Left kidney (tissue), 8 donors: ENCODE data around the gene OR4F15. TPM values are rescaled to one million over a fixed set of nuclear protein-coding genes. Genes with fewer than 3 reads are reported as not detected.
"Not testable (repeated sequence)": the region's sequence is repeated elsewhere in the genome, so short reads cannot be mapped to it uniquely, and the experiment has no call there.

ENCODE experiments used
- DNase-seq: peaks from one replicate; pipeline ENCODE4 v3.0.0-alpha.2; 2013
- long read RNA-seq, 8 donors: transcript quantifications; one replicate each; lab custom pipeline, GENCODE V29; 2026
- polyA plus RNA-seq: library from polyadenylated mRNA; unstranded; fragments of 120-200 nt; gene quantifications from one replicate; pipeline ENCODE4 v1.2.1, GENCODE V29; 2013; ENCODE audit not compliant: insufficient read length

Gene OR4F15, protein sequence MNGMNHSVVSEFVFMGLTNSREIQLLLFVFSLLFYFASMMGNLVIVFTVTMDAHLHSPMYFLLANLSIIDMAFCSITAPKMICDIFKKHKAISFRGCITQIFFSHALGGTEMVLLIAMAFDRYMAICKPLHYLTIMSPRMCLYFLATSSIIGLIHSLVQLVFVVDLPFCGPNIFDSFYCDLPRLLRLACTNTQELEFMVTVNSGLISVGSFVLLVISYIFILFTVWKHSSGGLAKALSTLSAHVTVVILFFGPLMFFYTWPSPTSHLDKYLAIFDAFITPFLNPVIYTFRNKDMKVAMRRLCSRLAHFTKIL
- polyA plus RNA-seq: not detected
- long read RNA-seq, donor 1: 0 reads
- long read RNA-seq, donor 2: 0 reads
- long read RNA-seq, donor 3: 0 reads
- long read RNA-seq, donor 4: 0 reads
- long read RNA-seq, donor 5: 0 reads
- long read RNA-seq, donor 6: 0 reads
- long read RNA-seq, donor 7: 0 reads
- long read RNA-seq, donor 8: 0 reads

- DNase-seq: no peak
Measured at GRCh38 chr15:101811902-101812301, at the start of gene OR4F15. Gene OR4F15, plus strand, starts transcription at chr15:101812202. Its CDS starts 5,985 bp downstream, at chr15:101818187.

DNA sequence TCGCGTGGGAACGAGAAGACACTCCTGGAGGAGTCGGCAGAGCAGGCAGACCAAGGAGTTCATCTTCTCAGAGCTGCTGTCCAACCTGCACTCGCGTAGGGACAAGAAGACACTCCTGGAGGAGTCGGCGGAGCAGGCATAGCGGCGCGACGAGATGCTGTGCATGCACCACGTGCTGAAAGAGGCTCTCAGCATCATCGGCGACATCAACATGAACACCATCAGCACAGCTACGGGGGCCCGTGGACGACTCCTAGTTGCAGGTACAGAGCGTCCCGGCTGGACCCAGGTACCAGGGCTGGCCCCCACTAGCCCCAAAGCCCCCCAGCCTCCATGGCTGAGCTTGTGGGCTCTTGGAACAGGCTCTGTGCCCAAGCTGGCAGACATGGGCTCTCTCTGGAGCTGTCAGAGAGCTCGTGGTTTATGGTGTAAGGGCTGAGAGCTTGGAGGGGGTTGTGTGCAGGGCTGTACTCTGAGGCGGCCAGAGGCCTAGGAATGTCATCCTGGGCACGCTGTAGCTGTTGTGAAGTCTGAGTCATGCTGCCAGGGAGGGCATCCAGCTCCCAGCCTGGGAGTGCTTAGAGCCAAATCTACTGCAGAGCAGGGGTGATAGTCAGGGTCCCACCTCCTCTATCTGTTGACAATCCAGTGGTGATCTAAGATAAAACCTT, 47.2 kb upstream of the OR4F15 start:
- not testable (repeated sequence) for DNase-seq

DNA sequence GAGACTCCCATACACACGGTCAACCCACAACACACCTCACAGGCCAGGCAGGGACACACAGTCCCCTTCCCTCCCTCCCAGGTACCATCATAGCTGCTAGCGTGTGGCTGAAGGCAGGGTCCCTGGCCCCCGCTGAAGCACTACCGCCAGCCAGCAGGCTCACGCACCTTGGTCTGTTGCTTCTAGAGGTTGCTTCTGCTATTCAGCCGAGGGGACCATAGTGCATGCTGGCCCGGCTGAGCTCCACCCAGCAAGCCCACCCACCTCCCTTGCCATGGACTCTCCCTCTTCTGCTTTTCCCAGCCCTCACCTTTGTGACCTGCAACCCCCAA, 46.7 kb upstream of the OR4F15 start:
- DNase-seq: not testable (repeated sequence)

DNA sequence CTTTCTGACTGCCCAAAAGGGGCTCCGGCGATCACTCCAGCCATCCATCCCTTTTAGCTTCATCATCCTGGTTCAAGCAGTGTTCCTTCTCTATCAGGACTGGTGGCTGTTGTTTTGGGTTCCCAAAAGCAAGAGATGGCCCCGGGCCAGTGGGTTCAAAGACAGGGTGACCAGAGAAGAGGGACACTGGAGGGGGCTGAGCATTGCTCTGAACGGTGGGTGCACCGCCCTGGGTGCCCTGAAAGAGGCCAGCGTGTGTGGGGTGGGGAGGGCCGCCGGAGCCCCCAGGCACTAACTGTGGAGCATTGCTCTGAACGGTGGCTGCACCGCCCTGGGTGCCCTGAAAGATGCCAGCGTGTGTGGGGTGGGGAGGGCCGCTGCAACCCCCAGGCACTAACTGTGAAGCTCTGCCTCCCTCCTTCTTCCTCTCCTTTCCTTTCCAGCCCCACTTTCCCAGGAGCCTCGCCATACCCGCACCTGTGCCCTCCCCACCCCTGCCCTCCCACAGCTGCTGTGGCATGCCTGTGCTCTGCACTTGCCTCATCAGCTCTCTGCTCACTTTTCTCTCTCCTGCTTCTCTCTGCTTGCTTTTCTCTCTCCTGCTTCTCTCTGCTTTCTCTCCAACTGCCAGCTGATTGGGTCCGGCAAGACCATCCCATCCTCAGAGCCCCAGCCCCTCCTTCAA, 46.1 kb upstream of the OR4F15 start:
- DNase-seq: no peak

- DNase-seq: not testable (repeated sequence)
Measured at GRCh38 chr15:101767083-101767640, 44.8 kb upstream of the OR4F15 start.

GRCh38 chr15:101772921-101773320, 39.1 kb upstream of the OR4F15 start:
- DNase-seq: no peak

DNA sequence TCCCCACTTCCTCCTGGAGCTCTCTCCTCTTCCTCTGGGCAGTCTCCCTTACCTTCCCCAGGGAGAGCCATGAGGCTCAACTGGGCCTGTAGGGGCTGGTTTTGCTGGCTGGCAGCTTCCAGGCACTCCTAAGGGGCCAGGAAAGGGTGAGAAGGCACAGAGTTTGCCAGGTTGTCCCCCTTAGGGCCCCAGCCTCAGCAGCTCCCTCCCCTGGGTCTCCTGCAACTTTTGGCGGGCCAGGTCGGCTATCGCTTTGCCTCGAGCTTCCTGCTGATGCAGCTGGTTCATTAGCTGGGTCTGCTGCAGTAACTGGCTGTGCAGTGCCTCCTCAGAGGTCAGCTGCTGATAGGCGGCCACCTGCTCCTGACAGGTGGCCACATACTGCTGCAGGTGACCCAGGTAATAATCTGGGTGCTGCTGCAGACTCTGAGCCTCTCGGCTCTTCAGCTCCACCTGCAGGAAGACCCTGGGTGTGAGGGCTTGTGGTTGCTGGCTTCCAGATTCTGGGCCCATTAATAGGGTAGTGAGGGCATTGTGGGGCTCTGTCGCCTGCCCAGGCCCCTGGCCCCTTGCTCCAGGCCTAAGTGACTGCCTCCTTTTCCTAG, 38.4 kb upstream of the OR4F15 start:
- no peak for DNase-seq

GRCh38 chr15:101775136-101775535, 36.9 kb upstream of the OR4F15 start:
- DNase-seq: no peak

DNA sequence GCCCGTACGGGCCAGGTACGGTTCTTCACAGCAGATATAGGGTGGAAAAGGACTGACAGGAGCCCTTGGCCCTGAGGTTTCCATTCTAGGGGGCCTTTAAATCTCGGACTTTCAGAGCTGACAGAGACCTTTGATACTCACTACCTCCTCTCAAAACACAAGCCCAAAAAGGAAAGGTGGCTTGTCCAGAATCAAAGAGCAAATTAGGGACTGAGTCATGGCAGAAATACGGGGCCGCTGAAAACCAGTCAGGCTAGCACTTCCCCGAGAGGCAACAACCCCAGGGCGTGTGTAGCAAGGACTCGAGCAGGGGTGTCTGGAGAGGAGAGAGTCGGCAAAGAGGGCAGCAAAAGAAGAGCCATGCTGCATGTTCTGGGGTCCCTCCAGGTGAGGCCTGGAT, 33.4 kb upstream of the OR4F15 start:
- not testable (repeated sequence) for DNase-seq

GRCh38 chr15:101780225-101780624, 31.8 kb upstream of the OR4F15 start:
- not testable (repeated sequence) for DNase-seq

- DNase-seq: no peak
Measured at GRCh38 chr15:101781928-101782327, 30.1 kb upstream of the OR4F15 start.

DNA sequence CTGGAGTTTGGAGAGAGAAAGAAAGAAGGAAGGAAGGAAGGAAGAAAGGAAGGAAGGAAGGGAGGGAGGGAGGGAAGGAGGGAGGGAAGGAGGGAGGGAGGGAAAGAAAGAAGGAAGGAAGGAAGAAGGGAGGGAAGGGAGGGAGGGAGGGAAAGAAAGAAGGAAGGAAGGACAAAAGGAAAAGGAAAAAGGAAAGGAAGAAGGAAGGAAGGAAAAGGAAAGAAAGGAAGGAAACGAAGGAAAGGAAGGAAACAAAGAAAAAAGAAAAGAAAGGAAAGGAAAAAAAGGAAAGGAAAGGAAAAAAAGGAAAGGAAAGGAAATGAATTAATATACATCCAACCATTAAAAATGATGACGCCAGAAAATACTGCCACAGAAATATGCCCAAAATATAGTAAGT, 27.4 kb upstream of the OR4F15 start:
- DNase-seq: no peak

DNA sequence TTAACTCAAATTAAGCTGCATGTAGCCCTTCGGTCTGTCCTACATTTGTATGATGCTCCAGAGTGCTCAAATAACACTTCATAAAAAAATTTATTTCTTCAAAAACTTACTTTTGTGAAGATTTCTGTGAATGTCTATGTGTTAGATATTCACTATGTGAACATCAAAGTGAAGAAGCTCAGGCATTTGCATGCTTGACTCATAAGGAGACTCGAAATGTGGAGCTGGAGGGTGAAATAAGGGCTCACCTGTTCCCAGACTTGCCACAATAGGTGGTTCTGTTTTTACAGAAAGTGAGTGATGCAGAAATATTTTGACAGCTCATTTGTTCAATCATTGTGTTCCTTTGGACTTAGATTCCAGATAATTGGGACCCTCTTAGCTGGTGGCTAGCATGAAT, 25.6 kb upstream of the OR4F15 start:
- not testable (repeated sequence) for DNase-seq

- not testable (repeated sequence) for DNase-seq
Measured at GRCh38 chr15:101788001-101788400, 24.0 kb upstream of the OR4F15 start.

GRCh38 chr15:101788503-101789269, 23.3 kb upstream of the OR4F15 start:
- DNase-seq: not testable (repeated sequence)

DNA sequence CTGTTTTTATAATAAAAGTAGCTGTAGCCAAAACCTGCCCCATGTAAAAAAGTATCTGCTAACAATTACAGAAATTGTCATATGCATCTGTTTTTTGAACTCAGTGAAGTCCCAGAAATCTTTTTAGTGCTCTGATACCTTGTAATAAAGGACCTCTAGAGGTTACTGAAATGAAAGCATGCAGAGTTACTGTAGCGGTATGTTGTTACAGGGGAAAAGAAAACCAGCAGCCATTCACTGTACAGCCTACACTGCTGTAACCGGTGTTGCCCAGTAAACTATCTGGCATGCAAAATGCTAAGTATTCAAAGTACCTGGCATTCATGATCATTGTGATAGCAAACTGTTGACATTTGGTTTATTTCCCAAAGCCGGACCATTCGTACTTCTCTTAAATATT, 21.3 kb upstream of the OR4F15 start:
- not testable (repeated sequence) for DNase-seq

- DNase-seq: not testable (repeated sequence)
Measured at GRCh38 chr15:101793981-101794380, 18.0 kb upstream of the OR4F15 start.

DNA sequence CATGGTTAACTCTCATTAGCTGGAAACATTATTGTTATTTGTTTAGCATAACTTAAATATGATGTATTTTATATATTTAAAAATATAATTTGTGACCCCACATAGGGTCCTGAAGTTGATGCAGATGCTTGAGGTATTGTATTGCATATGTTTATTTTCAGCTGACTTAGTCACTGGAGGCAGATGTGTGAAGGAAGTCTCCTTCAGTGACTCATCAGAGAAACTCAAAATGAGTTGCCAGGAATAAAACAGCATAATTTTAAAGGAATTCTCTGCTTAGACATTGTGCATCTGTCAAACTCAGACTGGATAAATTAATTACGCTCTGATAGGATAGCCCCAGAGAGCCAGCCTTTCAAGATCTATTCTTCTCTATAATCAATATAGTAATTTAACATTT, 16.5 kb upstream of the OR4F15 start:
- no peak for DNase-seq

DNA sequence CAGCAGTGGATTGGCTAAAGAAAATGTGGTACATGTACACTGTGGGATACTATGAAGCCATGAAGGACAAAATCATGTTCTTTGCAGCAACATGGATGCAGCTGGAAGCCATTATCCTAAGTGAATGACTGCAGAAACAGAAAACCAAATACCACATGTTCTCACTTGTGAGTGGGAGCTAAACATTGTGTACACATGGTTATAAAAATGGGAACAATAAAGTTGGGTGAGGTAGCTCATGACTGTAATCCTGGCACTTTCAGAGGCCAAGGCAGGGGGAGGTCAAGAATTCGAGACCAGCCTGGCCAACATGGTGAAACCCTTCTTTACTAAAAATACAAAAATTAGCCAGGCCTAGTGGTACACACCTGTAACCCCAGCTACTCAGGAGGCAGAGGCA, 12.3 kb upstream of the OR4F15 start:
- DNase-seq: no peak

DNA sequence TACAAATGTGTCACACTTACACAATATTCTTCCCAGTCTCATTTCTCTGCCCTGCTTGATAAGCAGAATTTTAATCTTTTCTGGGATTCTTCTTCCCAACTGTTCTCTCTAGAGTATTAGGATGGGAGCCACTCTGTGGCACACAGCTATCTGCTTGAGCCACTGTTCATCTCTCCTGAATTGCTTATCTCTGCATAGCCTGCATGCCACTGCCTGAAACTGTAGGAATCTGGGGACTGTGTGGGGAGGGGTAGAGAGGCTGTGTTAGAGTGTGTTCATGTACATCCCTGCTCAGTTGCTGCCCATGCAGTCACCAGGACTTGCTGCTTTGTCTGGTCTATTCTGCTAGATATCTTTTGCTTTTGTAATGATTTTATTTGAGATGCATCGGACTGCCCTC, 11.0 kb upstream of the OR4F15 start:
- DNase-seq: no peak

- DNase-seq: no peak
Measured at GRCh38 chr15:101803209-101803608, 8.8 kb upstream of the OR4F15 start, which contains the start of gene OR4F6. Gene OR4F6, plus strand, starts transcription at chr15:101803509. Its CDS starts 2,211 bp downstream, at chr15:101805720.
